HepG2 (cell line): ENCODE measurements around the gene EDEM3. TPM values are rescaled to one million over a fixed set of nuclear protein-coding genes. Genes with fewer than 3 reads are reported as not detected.

Experiments used
- CHCHD3 ChIP-seq: sonication (generic); formaldehyde crosslinking; IDR thresholded peaks from 2 replicates; pipeline ENCODE4 v1.8.0; 2022; ENCODE audit warnings: mild to moderate bottlenecking, missing genetic modification reagents, moderate library complexity
- CHD2 ChIP-seq: IDR thresholded peaks from 2 replicates; pipeline ENCODE4 v1.6.1; 2011; ENCODE audit warnings: low read depth, low read length, improper control_type of control experiment
- HCFC1 ChIP-seq: fragments of 150-350 bp; IDR thresholded peaks from 2 replicates; pipeline ENCODE4 v1.6.1; 2014; ENCODE audit warnings: low read depth, low read length
- HNRNPL ChIP-seq: fragments of 200-400 bp; formaldehyde crosslinking; IDR thresholded peaks from 2 replicates; pipeline ENCODE4 v1.6.1; 2017; ENCODE audit warnings: mild to moderate bottlenecking, low read depth, low read length
- KDM6A ChIP-seq: IDR thresholded peaks from 2 replicates; pipeline ENCODE4 v1.6.1; 2016; ENCODE audit warnings: low read depth
- TEAD3 ChIP-seq: optimal IDR thresholded peaks from 2 replicates; pipeline ENCODE3; 2016; ENCODE audit warnings: borderline replicate concordance
- TGIF2 ChIP-seq: IDR thresholded peaks from 2 replicates; pipeline ENCODE4 v1.6.1; 2016; ENCODE audit warnings: control low read depth, missing compliant biosample characterization
- XBP1 ChIP-seq: sonication (generic); formaldehyde crosslinking; IDR thresholded peaks from 2 replicates; pipeline ENCODE4 v1.5.0; 2020; ENCODE audit warnings: missing genetic modification reagents
- ZMAT3 ChIP-seq: sonication (generic); formaldehyde crosslinking; conservative IDR thresholded peaks from 2 replicates; pipeline ENCODE4 v1.7.0; 2021; ENCODE audit warnings: missing genetic modification reagents
- ZMYM4 ChIP-seq: sonication (generic); formaldehyde crosslinking; IDR thresholded peaks from 2 replicates; pipeline ENCODE4 v1.8.1; 2023; ENCODE audit warnings: mild to moderate bottlenecking, missing genetic modification reagents
- ZNF138 ChIP-seq: sonication (generic); formaldehyde crosslinking; IDR thresholded peaks from 2 replicates; pipeline ENCODE4 v1.5.0; 2020; ENCODE audit warnings: mild to moderate bottlenecking, low read depth, missing genetic modification reagents
- ZNF451 ChIP-seq: sonication (generic); formaldehyde crosslinking; IDR thresholded peaks from 2 replicates; pipeline ENCODE4 v1.5.0; 2020; ENCODE audit warnings: mild to moderate bottlenecking, missing genetic modification reagents
- ZNF850 ChIP-seq: sonication (generic); formaldehyde crosslinking; conservative IDR thresholded peaks from 2 replicates; pipeline ENCODE4 v1.9.0; 2021; ENCODE audit warnings: mild to moderate bottlenecking, missing genetic modification reagents
- polyA plus RNA-seq, 8 experiments: library from polyadenylated mRNA; depleted of rRNA in 3 of 8; stranded (reverse) in 7 of 8; unstranded in 1 of 8; fragments of >200 nt; fragmentation: Illumina TruSeq in 4 of 8; extraction: Trizol in 4 of 8; gene quantifications; 2 replicates each; pipeline versions ENCODE4 v1.2.1 to v1.2.3, GENCODE V29; 2011 to 2016; ENCODE audit warnings: low read depth in 4 of 8, missing spikeins in 1 of 8, mixed read lengths in 1 of 8; ENCODE audit not compliant: insufficient read depth in 1 of 8
- total RNA-seq, 5 experiments: library from RNA; depleted of rRNA; stranded (reverse); fragments of >200 nt; fragmentation: Illumina TruSeq; extraction: Trizol; gene quantifications; 2 replicates each; pipeline ENCODE4 v1.2.3, GENCODE V29; 2016; ENCODE audit warnings: low read depth in 1 of 5
- TF ChIP-seq, protein P1 (sequence below): sonication (generic); formaldehyde crosslinking; IDR thresholded peaks from 2 replicates; pipeline ENCODE4 v1.5.0; 2020; ENCODE audit warnings: missing genetic modification reagents
- TF ChIP-seq, protein P2 (sequence below): sonication (generic); formaldehyde crosslinking; IDR thresholded peaks from 2 replicates; pipeline ENCODE4 v1.4.0; 2020; ENCODE audit warnings: mild to moderate bottlenecking, missing genetic modification reagents
- TF ChIP-seq, protein P3 (sequence below): sonication (generic); formaldehyde crosslinking; conservative IDR thresholded peaks from 2 replicates; pipeline ENCODE4 v1.5.0; 2020; ENCODE audit warnings: missing genetic modification reagents
- TF ChIP-seq, protein P4 (sequence below): sonication (generic); formaldehyde crosslinking; conservative IDR thresholded peaks from 2 replicates; pipeline ENCODE4 v1.4.0; 2020; ENCODE audit warnings: missing genetic modification reagents

EDEM3 gene
- total and polyA plus RNA-seq, 2 of the 13 experiments (the other 11 are each of a cell fraction or from before 2014, with no cell fraction given), result 13.1 to 18.2 TPM

DNA sequence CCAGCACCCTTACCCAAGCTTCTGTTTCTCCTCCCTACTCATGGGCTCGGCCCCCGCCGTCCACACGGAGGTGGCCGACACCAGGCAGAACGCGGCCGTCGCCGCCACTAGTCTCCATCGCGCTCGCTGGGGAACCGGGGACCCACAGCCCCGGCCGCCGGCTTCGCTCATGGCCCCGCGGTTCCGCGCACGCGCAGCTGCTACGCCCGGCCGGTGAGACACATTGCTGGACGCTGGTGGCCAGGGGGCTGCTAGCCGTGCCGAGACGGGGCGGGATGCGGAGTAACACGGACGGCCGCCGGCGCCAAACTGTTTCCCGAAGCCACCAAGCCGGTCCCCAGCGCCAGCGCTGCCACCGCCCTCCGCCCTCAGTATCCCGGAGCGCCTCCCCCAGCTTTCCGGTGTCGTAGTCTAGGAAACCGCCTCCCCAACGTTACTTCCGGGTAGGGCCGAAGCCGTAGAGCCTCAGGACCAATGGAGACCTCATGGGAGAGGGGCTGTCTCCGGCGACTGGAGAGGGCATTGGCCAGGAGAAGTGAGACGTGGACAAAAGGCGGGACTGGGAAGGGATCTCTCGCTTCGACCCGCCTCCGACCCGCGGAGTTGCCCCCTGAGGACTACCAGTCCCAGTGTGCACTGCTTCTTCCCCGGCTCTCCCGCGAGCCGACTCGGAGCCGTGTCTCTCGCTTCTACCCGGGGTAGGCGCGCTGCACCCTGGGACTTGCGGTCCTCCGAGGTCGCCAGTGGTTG, at the start of gene EDEM3 (continued):
- TF ChIP-seq ZNF850 (CRISPR knock-in tag) (no peak), ZNF138 (no peak), HNRNPL (no peak), TGIF2 (CRISPR knock-in tag) (peak; percentile 35; the same call in 1 of the 2 replicates), ZMYM4 (CRISPR knock-in tag) (peak; percentile 89), CHD2 (peak; percentile 91), TEAD3 (CRISPR knock-in tag) (peak; percentile 27), ZNF451 (CRISPR knock-in tag) (no peak), HCFC1 (peak; percentile 89), XBP1 (CRISPR knock-in tag) (0 out of 2 replicates have a peak, but pooled peaks have one; percentile 45), KDM6A (0 out of 2 replicates have a peak, but pooled peaks have one; percentile 7), ZMAT3 (CRISPR knock-in tag) (0 out of 2 replicates have a peak, but pooled peaks have one; percentile 27), CHCHD3 (peak; percentile 63; the same call in 1 of the 2 replicates)
- TF ChIP-seq, protein P1, sequence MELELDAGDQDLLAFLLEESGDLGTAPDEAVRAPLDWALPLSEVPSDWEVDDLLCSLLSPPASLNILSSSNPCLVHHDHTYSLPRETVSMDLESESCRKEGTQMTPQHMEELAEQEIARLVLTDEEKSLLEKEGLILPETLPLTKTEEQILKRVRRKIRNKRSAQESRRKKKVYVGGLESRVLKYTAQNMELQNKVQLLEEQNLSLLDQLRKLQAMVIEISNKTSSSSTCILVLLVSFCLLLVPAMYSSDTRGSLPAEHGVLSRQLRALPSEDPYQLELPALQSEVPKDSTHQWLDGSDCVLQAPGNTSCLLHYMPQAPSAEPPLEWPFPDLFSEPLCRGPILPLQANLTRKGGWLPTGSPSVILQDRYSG (CRISPR knock-in tag), result 0 out of 2 replicates have a peak, but pooled peaks have one; percentile 25
- TF ChIP-seq, protein P2, sequence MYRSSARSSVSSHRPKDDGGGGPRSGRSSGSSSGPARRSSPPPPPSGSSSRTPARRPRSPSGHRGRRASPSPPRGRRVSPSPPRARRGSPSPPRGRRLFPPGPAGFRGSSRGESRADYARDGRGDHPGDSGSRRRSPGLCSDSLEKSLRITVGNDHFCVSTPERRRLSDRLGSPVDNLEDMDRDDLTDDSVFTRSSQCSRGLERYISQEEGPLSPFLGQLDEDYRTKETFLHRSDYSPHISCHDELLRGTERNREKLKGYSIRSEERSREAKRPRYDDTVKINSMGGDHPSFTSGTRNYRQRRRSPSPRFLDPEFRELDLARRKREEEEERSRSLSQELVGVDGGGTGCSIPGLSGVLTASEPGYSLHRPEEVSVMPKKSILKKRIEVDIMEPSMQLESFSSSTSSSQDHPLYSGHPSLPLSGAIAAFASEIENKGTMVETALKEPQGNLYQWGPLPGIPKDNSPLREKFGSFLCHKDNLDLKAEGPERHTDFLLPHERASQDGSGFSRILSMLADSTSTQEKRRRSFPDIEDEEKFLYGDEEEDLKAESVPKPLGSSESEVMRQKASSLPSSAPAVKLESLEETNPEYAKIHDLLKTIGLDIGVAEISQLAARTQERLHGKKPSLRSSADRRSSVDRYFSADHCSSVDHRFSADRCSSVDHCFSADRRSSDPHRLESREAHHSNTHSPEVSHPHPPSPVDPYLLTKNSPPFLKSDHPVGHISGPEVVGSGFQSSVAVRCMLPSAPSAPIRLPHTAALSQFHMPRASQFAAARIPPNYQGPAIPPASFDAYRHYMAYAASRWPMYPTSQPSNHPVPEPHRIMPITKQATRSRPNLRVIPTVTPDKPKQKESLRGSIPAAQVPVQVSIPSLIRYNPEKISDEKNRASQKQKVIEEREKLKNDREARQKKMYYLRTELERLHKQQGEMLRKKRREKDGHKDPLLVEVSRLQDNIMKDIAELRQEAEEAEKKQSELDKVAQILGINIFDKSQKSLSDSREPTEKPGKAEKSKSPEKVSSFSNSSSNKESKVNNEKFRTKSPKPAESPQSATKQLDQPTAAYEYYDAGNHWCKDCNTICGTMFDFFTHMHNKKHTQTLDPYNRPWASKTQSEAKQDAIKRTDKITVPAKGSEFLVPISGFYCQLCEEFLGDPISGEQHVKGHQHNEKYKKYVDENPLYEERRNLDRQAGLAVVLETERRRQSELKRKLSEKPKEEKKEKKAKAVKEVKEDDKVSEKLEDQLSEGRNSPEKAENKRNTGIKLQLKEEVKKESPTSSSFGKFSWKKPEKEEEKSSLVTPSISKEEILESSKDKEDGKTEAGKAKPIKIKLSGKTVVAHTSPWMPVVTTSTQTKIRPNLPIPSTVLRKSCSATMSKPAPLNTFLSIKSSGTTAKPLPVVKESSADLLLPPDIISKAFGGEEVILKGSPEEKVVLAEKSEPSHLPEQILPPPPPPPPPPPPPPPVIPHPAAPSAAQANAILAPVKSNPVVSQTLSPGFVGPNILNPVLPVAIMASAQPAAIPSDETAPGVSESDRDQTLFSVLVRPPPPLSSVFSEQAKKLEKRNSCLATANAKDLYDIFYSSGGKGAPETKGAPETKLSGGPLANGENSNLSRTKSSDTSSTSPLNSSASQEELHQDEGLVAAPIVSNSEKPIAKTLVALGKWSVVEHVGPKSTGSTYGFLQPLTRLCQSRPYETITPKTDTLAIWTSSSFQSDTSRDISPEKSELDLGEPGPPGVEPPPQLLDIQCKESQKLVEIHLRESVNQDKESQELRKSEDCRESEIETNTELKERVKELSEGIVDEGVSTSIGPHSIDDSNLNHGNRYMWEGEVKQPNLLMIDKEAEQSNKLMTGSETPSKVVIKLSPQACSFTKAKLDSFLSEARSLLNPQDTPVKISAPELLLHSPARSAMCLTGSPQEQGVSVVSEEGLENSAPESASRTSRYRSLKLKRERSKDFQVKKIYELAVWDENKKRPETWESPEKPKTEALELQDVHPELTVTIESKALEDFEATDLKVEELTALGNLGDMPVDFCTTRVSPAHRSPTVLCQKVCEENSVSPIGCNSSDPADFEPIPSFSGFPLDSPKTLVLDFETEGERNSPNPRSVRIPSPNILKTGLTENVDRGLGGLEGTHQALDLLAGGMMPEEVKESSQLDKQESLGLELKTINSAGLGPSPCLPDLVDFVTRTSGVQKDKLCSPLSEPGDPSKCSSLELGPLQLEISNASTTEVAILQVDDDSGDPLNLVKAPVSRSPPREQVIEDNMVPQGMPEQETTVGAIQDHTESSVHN (CRISPR knock-in tag), result no peak
- TF ChIP-seq, protein P3, sequence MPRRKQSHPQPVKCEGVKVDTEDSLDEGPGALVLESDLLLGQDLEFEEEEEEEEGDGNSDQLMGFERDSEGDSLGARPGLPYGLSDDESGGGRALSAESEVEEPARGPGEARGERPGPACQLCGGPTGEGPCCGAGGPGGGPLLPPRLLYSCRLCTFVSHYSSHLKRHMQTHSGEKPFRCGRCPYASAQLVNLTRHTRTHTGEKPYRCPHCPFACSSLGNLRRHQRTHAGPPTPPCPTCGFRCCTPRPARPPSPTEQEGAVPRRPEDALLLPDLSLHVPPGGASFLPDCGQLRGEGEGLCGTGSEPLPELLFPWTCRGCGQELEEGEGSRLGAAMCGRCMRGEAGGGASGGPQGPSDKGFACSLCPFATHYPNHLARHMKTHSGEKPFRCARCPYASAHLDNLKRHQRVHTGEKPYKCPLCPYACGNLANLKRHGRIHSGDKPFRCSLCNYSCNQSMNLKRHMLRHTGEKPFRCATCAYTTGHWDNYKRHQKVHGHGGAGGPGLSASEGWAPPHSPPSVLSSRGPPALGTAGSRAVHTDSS (CRISPR knock-in tag), result no peak
- TF ChIP-seq, protein P4, sequence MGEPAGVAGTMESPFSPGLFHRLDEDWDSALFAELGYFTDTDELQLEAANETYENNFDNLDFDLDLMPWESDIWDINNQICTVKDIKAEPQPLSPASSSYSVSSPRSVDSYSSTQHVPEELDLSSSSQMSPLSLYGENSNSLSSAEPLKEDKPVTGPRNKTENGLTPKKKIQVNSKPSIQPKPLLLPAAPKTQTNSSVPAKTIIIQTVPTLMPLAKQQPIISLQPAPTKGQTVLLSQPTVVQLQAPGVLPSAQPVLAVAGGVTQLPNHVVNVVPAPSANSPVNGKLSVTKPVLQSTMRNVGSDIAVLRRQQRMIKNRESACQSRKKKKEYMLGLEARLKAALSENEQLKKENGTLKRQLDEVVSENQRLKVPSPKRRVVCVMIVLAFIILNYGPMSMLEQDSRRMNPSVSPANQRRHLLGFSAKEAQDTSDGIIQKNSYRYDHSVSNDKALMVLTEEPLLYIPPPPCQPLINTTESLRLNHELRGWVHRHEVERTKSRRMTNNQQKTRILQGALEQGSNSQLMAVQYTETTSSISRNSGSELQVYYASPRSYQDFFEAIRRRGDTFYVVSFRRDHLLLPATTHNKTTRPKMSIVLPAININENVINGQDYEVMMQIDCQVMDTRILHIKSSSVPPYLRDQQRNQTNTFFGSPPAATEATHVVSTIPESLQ (CRISPR knock-in tag), result no peak
